Measurements from ENCODE around the gene FAAP100. TPM values are rescaled to one million over a fixed set of nuclear protein-coding genes. Genes with fewer than 3 reads are reported as not detected.

The FAAP100 gene
- total and polyA plus RNA-seq, 5 donors: 12.0 to 15.3 (median 13.0) TPM

DNA sequence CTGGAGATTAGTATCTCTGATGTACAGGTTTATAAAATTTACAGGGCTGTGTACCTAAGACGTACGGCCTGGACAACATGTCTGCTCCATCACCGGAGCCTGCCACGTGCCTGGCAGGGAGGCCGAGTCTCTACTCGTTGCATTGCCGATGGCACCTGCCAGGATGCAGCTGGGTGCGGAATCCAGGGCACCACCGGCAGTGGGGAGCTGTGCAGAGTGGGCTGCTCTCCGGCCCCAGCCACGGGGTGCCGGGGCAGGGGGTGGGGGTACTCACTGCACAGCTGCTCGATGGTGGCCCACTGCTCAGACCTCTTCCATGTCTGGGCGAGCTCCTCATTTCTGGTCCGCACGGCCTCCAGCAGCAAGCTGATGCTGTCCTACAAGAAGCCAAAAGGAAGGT is 13.1 kb upstream of the FAAP100 start:
- Histone ChIP-seq H3K27ac (ENCODE audit: low read length) (no peak overlapping the region), H3K4me3 (ENCODE audit: low read length) (no peak overlapping the region), H3K4me1 (ENCODE audit: control insufficient read depth, insufficient read depth, low read length) (peaks cover 11% of the 10 kb centered on the region), H3K9me3 (ENCODE audit: control insufficient read depth, low read length) (no peaks in the 10 kb centered on the region), H3K27me3 (ENCODE audit: control insufficient read depth, insufficient read depth) (no peaks in the 10 kb centered on the region)
- 91% methylated on average over 16 of the region's 16 CpGs for WGBS
- intact Hi-C loops (cut with DNase I): no loop called here
- ATAC-seq: no peak
- DNase-seq: peak in 2 of 3 donors; percentile 40 to 42

GRCh38 chr17:81564778-81565177 is 12.6 kb upstream of the FAAP100 start:
- H3K4me1 ChIP-seq (ENCODE audit: control insufficient read depth, insufficient read depth, low read length): peaks cover 11% of the 10 kb centered on the region
- no peaks in the 10 kb centered on the region for H3K9me3 ChIP-seq (ENCODE audit: control insufficient read depth, low read length)
- H3K27ac ChIP-seq (ENCODE audit: low read length): no peak overlapping the region
- DNase-seq: peak in 1 of 3 donors; percentile 23
- no peaks in the 10 kb centered on the region for H3K27me3 ChIP-seq (ENCODE audit: control insufficient read depth, insufficient read depth)
- no peak for ATAC-seq
- intact Hi-C loops (cut with DNase I): no loop called here
- no peak overlapping the region for H3K4me3 ChIP-seq (ENCODE audit: low read length)
- WGBS: 93% methylated on average over 17 of the region's 17 CpGs

DNA sequence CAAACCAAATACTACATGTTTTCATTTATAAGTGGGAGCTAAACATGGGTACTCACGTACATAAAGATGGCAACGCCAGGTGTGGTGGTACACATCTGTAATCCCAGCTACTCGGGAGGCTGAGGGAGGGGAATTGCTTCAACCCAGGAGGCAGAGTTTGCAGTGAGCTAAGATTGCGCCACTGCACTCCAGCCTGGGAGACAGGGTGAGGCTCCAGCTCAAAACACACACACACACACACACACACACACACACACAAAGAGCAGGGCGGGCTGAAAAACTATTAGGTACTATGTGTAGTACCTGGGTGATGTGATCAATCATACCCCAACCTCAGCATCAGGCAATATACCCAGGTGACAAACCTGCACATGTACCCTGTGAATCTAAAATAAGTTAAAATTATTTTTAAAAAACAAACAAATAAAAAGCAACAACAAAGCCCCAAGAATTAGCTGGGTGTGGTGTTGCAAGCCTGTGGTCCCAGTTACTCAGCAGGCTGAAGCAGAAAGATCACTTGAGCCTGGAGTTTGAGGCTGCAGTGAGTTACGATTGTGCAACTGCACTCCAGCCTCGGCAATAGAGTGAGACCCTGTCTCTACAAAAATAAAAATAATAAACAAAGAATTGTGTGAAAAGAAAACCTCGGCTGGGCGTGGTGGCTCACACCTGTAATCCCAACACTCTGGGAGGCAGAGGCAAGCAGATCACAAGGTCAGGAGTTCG is 11.9 kb upstream of the FAAP100 start:
- intact Hi-C loops (cut with DNase I): no loop called here
- Histone ChIP-seq H3K4me3 (ENCODE audit: low read length) (no peak overlapping the region), H3K4me1 (ENCODE audit: control insufficient read depth, insufficient read depth, low read length) (peaks cover 11% of the 10 kb centered on the region), H3K27me3 (ENCODE audit: control insufficient read depth, insufficient read depth) (no peaks in the 10 kb centered on the region), H3K9me3 (ENCODE audit: control insufficient read depth, low read length) (no peaks in the 10 kb centered on the region), H3K27ac (ENCODE audit: low read length) (no peak overlapping the region)
- WGBS: 84% methylated on average over 10 of the region's 10 CpGs
- ATAC-seq: no peak
- peak in 1 of 3 donors; percentile 16 for DNase-seq

- ATAC-seq (no peak), DNase-seq (no peak)
- Histone ChIP-seq H3K9me3 (ENCODE audit: control insufficient read depth, low read length) (no peaks in the 10 kb centered on the region), H3K4me1 (ENCODE audit: control insufficient read depth, insufficient read depth, low read length) (peaks cover 6% of the 10 kb centered on the region), H3K27ac (ENCODE audit: low read length) (no peak overlapping the region), H3K27me3 (ENCODE audit: control insufficient read depth, insufficient read depth) (no peaks in the 10 kb centered on the region), H3K4me3 (ENCODE audit: low read length) (no peak overlapping the region)
- WGBS: 90% methylated on average over 4 of the region's 4 CpGs
- intact Hi-C loops (cut with DNase I): no loop called here
These were observed 9.3 kb upstream of the FAAP100 start for GRCh38 chr17:81561494-81561885.

DNA sequence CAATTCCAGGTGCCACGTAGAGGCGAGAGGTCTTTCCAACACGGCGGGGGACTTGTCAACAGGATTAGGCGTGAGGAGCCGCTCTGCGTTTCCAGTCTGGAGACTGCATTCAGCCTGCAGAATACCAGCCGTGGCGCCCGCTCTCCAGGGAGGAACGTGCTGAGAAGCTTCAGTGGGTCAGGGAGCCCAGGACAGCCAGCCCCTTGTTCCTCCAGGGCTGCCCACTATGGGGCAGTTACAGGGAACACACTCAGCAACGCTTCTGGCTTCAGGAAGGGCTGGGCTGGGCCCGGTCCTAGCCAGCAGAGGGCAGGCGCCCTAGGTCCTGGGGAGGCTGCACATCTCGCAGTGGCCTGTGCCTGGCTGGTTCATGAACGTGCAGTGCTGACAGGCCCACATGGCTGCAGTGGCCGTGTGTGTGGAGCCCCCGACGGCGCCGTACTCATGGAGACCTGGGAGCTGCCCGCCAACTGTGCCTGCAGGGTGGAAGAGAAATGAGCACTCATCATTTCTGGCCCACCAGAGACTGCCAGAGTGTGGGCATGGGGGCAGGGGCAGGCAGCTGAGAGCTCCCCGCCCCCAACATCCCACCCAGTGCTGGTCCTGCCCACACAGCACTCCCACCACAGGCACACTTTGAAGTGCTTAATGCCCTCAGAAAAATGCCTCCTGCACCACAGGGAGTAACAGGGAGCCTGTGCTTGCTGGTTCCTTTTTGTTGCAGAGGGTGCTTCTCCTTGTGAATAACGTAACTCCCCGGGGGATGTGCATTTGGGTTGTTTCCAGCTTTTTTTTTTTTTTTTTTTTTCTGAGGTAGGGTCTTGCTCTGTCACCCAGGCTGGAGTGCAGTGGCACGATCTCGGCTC is 7.0 kb upstream of the FAAP100 start:
- intact Hi-C loops (cut with DNase I): no loop called here

GRCh38 chr17:81558115-81558468 is 5.9 kb upstream of the FAAP100 start:
- H3K4me1 ChIP-seq (ENCODE audit: control insufficient read depth, insufficient read depth, low read length): peaks cover 9% of the 10 kb centered on the region
- 78% methylated on average over 12 of the region's 12 CpGs for WGBS
- no peak for ATAC-seq

More for the DNA sequence above, 7.0 kb upstream of the FAAP100 start:
- H3K4me1 ChIP-seq (ENCODE audit: control insufficient read depth, insufficient read depth, low read length): peaks cover 4% of the 10 kb centered on the region
- 59% methylated on average over 27 of the region's 27 CpGs for WGBS
- peak overlapping the region; percentile 25 for H3K27ac ChIP-seq (ENCODE audit: low read length)
- ATAC-seq: peak; percentile 27 to 63
- no peak overlapping the region for H3K4me3 ChIP-seq (ENCODE audit: low read length)
- H3K27me3 ChIP-seq (ENCODE audit: control insufficient read depth, insufficient read depth): no peaks in the 10 kb centered on the region
- H3K9me3 ChIP-seq (ENCODE audit: control insufficient read depth, low read length): no peaks in the 10 kb centered on the region
- DNase-seq: peak in 2 of 3 donors; percentile 65 to 68

DNA sequence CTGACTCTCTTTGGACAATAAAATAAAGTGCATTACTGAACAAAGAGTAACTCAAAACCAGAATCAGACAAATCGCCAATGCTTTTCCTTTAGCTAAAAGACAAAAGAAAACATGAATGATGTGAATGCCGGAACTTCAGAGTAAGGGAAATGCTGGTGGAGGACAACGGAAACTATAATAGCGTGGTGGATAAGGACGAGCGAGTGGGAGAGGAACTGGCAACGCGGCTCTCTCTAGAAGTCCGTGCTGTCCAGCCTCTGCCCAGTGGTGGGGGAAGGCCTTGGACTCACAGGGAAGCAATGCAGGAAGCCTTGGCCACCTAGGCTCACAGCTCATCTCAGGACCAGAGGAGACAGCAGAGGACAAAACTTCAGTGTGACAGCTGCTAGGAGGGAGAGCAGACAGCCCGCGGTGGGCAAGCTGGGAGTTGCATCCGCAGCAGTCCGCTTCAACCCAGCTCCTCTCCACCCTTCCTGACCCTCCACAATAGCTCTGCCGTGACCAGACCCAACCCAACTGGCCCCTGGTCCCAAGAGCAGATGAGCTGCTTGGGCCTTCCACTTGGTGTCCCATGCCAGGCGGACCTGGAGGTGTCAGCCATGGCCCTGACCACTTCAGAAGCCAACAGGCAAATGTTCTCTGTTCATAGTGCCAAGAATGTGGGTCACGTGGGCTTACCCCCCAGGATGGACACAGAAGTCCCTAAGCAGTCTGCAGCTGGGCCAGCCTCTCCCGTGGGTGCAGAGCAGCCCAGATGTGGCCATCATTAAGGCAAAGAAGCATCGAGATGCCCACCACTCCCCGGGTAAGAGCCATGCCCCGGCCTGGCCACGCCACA is 5.3 kb upstream of the FAAP100 start:
- ATAC-seq: peak in 1 of 2 donors; percentile 36
- no peak overlapping the region for H3K4me3 ChIP-seq (ENCODE audit: low read length)
- 61% methylated on average over 21 of the region's 21 CpGs for WGBS
- DNase-seq: peak in 2 of 3 donors; percentile 24 to 64
- H3K27me3 ChIP-seq (ENCODE audit: control insufficient read depth, insufficient read depth): no peaks in the 10 kb centered on the region
- peaks cover 9% of the 10 kb centered on the region for H3K4me1 ChIP-seq (ENCODE audit: control insufficient read depth, insufficient read depth, low read length)
- peak overlapping the region; percentile 16 for H3K27ac ChIP-seq (ENCODE audit: low read length)
- H3K9me3 ChIP-seq (ENCODE audit: control insufficient read depth, low read length): no peaks in the 10 kb centered on the region
- intact Hi-C loops (cut with DNase I): no loop called here

More at GRCh38 chr17:81558115-81558468, 5.9 kb upstream of the FAAP100 start:
- DNase-seq: peak in 2 of 3 donors; percentile 33 to 40
- Histone ChIP-seq H3K27me3 (ENCODE audit: control insufficient read depth, insufficient read depth) (no peaks in the 10 kb centered on the region), H3K27ac (ENCODE audit: low read length) (no peak overlapping the region), H3K9me3 (ENCODE audit: control insufficient read depth, low read length) (no peaks in the 10 kb centered on the region), H3K4me3 (ENCODE audit: low read length) (no peak overlapping the region)
- intact Hi-C loops (cut with DNase I): no loop called here

GRCh38 chr17:81556863-81557262 is 4.7 kb upstream of the FAAP100 start:
- Histone ChIP-seq H3K4me1 (ENCODE audit: control insufficient read depth, insufficient read depth, low read length) (peaks cover 9% of the 10 kb centered on the region), H3K9me3 (ENCODE audit: control insufficient read depth, low read length) (no peaks in the 10 kb centered on the region), H3K27me3 (ENCODE audit: control insufficient read depth, insufficient read depth) (no peaks in the 10 kb centered on the region), H3K4me3 (ENCODE audit: low read length) (no peak overlapping the region), H3K27ac (ENCODE audit: low read length) (peak overlapping the region; percentile 16)
- peak in 1 of 3 donors; percentile 47 for DNase-seq
- 89% methylated on average over 6 of the region's 6 CpGs for WGBS
- no peak for ATAC-seq
- intact Hi-C loops (cut with DNase I): no loop called here

GRCh38 chr17:81556175-81556691 is 4.1 kb upstream of the FAAP100 start:
- no peaks in the 10 kb centered on the region for H3K27me3 ChIP-seq (ENCODE audit: control insufficient read depth, insufficient read depth)
- intact Hi-C loops (cut with DNase I): no loop called here
- peak in 1 of 2 donors; percentile 2 for ATAC-seq
- H3K27ac ChIP-seq (ENCODE audit: low read length): peak overlapping the region; percentile 36
- DNase-seq: peak in 1 of 3 donors; percentile 57
- no peaks in the 10 kb centered on the region for H3K9me3 ChIP-seq (ENCODE audit: control insufficient read depth, low read length)
- H3K4me1 ChIP-seq (ENCODE audit: control insufficient read depth, insufficient read depth, low read length): peaks cover 11% of the 10 kb centered on the region
- no peak overlapping the region for H3K4me3 ChIP-seq (ENCODE audit: low read length)
- WGBS: 80% methylated on average over 9 of the region's 9 CpGs

GRCh38 chr17:81553616-81554181 is 1.5 kb upstream of the FAAP100 start:
- no peak overlapping the region for H3K4me3 ChIP-seq (ENCODE audit: low read length)
- no peaks in the 10 kb centered on the region for H3K27me3 ChIP-seq (ENCODE audit: control insufficient read depth, insufficient read depth)
- peaks cover 11% of the 10 kb centered on the region for H3K4me1 ChIP-seq (ENCODE audit: control insufficient read depth, insufficient read depth, low read length)
- ATAC-seq (peak in 1 of 2 donors; percentile 4), DNase-seq (peak in 2 of 3 donors; percentile 75 to 78)
- 32% methylated on average over 24 of the region's 24 CpGs for WGBS
- no peak overlapping the region for H3K27ac ChIP-seq (ENCODE audit: low read length)
- intact Hi-C loops (cut with DNase I): loop anchor here in 1 of 4 donors (5.0 kb wide), 1 partner anchor 36 kb away; no protein-coding TSS in a partner anchor
- no peaks in the 10 kb centered on the region for H3K9me3 ChIP-seq (ENCODE audit: control insufficient read depth, low read length)

Data from right cardiac atrium (tissue), 5 donors.